Activated B cell treated with CpG ODN at 0.5 μM for 24 hours (primary cell): ENCODE results near the gene RPL28. TPM values are rescaled to one million over a fixed set of nuclear protein-coding genes. Genes with fewer than 3 reads are reported as not detected.

ENCODE experiments used
- ATAC-seq: fragments of 200-7000 bp; cut with Tn5 transposase; one replicate; pipeline ENCODE4 v1.10.0; 2021; ENCODE audit warnings: low read depth, mild to moderate bottlenecking, moderate library complexity
- CTCF ChIA-PET: fragments of 350-600 bp; sonication (Branson Sonifier 250); formaldehyde crosslinking; loops from one replicate; lab custom pipeline; 2021; ENCODE audit warnings: antibody characterized with exemption; lab: Charles Lee
- POLR2A ChIA-PET: fragments of 350-600 bp; sonication (Branson Sonifier 250); formaldehyde crosslinking; loops from one replicate; lab custom pipeline; 2021; ENCODE audit warnings: antibody characterized with exemption; lab: Charles Lee
- DNase-seq: peaks from one replicate; pipeline ENCODE4 v3.0.0; 2022
- H3K27ac Mint-ChIP-seq: one replicate; pipeline ENCODE4 v1.8.0; 2020; ENCODE audit warnings: mixed read lengths
- H3K27me3 Mint-ChIP-seq: one replicate; pipeline ENCODE4 v1.8.0; 2021; ENCODE audit warnings: mixed read lengths
- H3K36me3 Mint-ChIP-seq: one replicate; pipeline ENCODE4 v1.8.0; 2021; ENCODE audit warnings: low read depth, mixed read lengths
- H3K4me1 Mint-ChIP-seq: one replicate; pipeline ENCODE4 v1.8.0; 2021; ENCODE audit warnings: mixed read lengths
- H3K4me3 Mint-ChIP-seq: one replicate; pipeline ENCODE4 v1.8.0; 2020; ENCODE audit warnings: mild to moderate bottlenecking, mixed read lengths
- H3K9me3 Mint-ChIP-seq: one replicate; pipeline ENCODE4 v1.8.0; 2020; ENCODE audit warnings: mixed read lengths
- CTCF ChIP-seq: fragments of 200-600 bp; IDR thresholded peaks from one replicate; pipeline ENCODE4 v1.8.0; 2022; ENCODE audit warnings: antibody characterized with exemption, mild to moderate bottlenecking
- intact Hi-C: fragments of 100-400 bp; cut with micrococcal nuclease; formaldehyde crosslinking; loops from one replicate; pipeline ENCODE4 v1.15.1; 2024
- total RNA-seq: library from RNA; stranded (reverse); gene quantifications from 2 replicates; pipeline ENCODE4 v1.2.3, GENCODE V29; 2022

Gene RPL28
- total RNA-seq, 1 donor from 2014 or later, result 3,790 TPM

DNA sequence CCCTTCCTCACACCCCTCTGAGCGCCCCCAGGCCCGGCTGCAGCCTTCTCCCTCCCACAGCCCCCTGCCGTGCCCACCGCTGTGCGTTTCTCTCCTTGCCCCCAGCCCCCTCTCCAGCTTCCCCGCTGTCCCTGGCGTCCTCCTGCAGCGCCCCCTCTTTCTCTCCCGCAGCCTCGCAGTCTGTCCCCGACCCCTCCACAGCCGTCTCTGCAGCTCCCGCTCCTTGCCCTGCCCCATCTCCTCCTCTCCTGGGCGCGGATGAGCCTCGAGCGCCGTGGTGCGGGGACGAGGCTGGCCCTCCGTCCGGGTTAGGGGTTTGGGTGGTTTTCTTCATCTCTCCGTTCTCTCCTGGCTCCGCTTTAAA lies 45.0 kb upstream of the RPL28 start:
- no peak for DNase-seq
- H3K9me3 Mint-ChIP-seq, result no peaks in the 10 kb centered on the region
- H3K27ac Mint-ChIP-seq, result no peak overlapping the region
- intact Hi-C loops, result no loop called here
- peaks cover 5% of the 10 kb centered on the region for H3K27me3 Mint-ChIP-seq
- ChIA-PET CTCF (no interaction called here), POLR2A (interaction anchor here (1.5 kb wide), 1 partner anchor 43 kb away, joined by 6 read pairs; the partner anchor contains the start of gene TMEM238)
- peak overlapping the region; percentile 83 for H3K4me3 Mint-ChIP-seq
- TF ChIP-seq CTCF, result no peak
- H3K4me1 Mint-ChIP-seq, result peaks cover 31% of the 10 kb centered on the region
- ATAC-seq, result no peak
- peaks cover 6% of the 10 kb centered on the region for H3K36me3 Mint-ChIP-seq

GRCh38 chr19:55341171-55341588 lies 44.6 kb upstream of the RPL28 start:
- POLR2A ChIA-PET, result interaction anchor here (1.5 kb wide), 1 partner anchor 43 kb away, joined by 6 read pairs; the partner anchor contains the start of gene TMEM238
- no peak for TF ChIP-seq CTCF
- Mint-ChIP-seq H3K27me3 (peaks cover 5% of the 10 kb centered on the region), H3K4me3 (peak overlapping the region; percentile 83), H3K9me3 (no peaks in the 10 kb centered on the region), H3K4me1 (peaks cover 31% of the 10 kb centered on the region), H3K36me3 (peaks cover 6% of the 10 kb centered on the region), H3K27ac (no peak overlapping the region)
- no peak for DNase-seq
- intact Hi-C loops, result no loop called here
- CTCF ChIA-PET, result no interaction called here
- ATAC-seq, result no peak

- no peak for TF ChIP-seq CTCF
- Mint-ChIP-seq H3K36me3 (peaks cover 7% of the 10 kb centered on the region), H3K4me1 (peaks cover 31% of the 10 kb centered on the region), H3K4me3 (peak overlapping the region; percentile 20), H3K9me3 (no peaks in the 10 kb centered on the region), H3K27ac (no peak overlapping the region), H3K27me3 (peaks cover 3% of the 10 kb centered on the region)
- intact Hi-C loops, result no loop called here
- ChIA-PET CTCF (no interaction called here), POLR2A (interaction anchor here (1.5 kb wide), 1 partner anchor 42 kb away, joined by 6 read pairs; the partner anchor contains the start of gene TMEM238)
- no peak for ATAC-seq
- DNase-seq, result no peak
Observed at GRCh38 chr19:55341595-55342531, 43.9 kb upstream of the RPL28 start.

- ChIA-PET POLR2A (no interaction called here), CTCF (no interaction called here)
- intact Hi-C loops, result no loop called here
- Mint-ChIP-seq H3K4me3 (no peak overlapping the region), H3K27ac (no peak overlapping the region), H3K27me3 (peaks cover 3% of the 10 kb centered on the region), H3K36me3 (peaks cover 7% of the 10 kb centered on the region), H3K9me3 (no peaks in the 10 kb centered on the region), H3K4me1 (peaks cover 18% of the 10 kb centered on the region)
- no peak for TF ChIP-seq CTCF
- DNase-seq (no peak), ATAC-seq (no peak)
Observed at GRCh38 chr19:55344444-55344843, 41.3 kb upstream of the RPL28 start.

- Mint-ChIP-seq H3K9me3 (no peaks in the 10 kb centered on the region), H3K27ac (no peak overlapping the region)
- ATAC-seq, result no peak
Observed at GRCh38 chr19:55345101-55345817, 40.5 kb upstream of the RPL28 start.

More at GRCh38 chr19:55345101-55345817, 40.5 kb upstream of the RPL28 start:
- no peak for TF ChIP-seq CTCF
- intact Hi-C loops, result no loop called here
- Mint-ChIP-seq H3K4me1 (peaks cover 12% of the 10 kb centered on the region), H3K27me3 (peaks cover 2% of the 10 kb centered on the region), H3K4me3 (no peak overlapping the region), H3K36me3 (peaks cover 4% of the 10 kb centered on the region)
- POLR2A ChIA-PET, result no interaction called here
- CTCF ChIA-PET, result no interaction called here
- no peak for DNase-seq
